OCI-LY1 (cell line): ENCODE results near the gene EDC3.
"Not testable (repeated sequence)": the region's sequence is repeated elsewhere in the genome, so short reads cannot be mapped to it uniquely, and the experiment has no call there.

Source experiments
- H2AFZ ChIP-seq: fragments of 200-600 bp; sonication (generic), shearing (Covaris generic); 2 replicates; pipeline ENCODE4 v1.6.0; 2014; ENCODE audit warnings: antibody characterized with exemption, mild to moderate bottlenecking, low read length
- H3F3A ChIP-seq: fragments of 200-600 bp; sonication (generic), shearing (Covaris generic); 2 replicates; pipeline ENCODE4 v1.6.0; 2014; ENCODE audit warnings: mild to moderate bottlenecking, antibody characterized with exemption, low read length, moderate library complexity; ENCODE audit not compliant: insufficient read depth
- H3K27ac ChIP-seq: fragments of 200-600 bp; sonication (generic); 2 replicates; pipeline ENCODE4 v1.5.1; 2014; ENCODE audit warnings: low read length, mixed run types, mild to moderate bottlenecking, low read depth; ENCODE audit not compliant: poor library complexity, severe bottlenecking
- H3K27me3 ChIP-seq: fragments of 200-600 bp; sonication (generic); 2 replicates; pipeline ENCODE4 v1.6.0; 2014; ENCODE audit warnings: antibody characterized with exemption, mild to moderate bottlenecking, low read length, moderate library complexity; ENCODE audit not compliant: insufficient read depth
- H3K36me3 ChIP-seq: fragments of 200-600 bp; sonication (generic); 2 replicates; pipeline ENCODE4 v1.6.1; 2014; ENCODE audit warnings: mild to moderate bottlenecking, antibody characterized with exemption, low read length, moderate library complexity, mixed read lengths; ENCODE audit not compliant: insufficient read depth
- H3K4me1 ChIP-seq: fragments of 200-600 bp; sonication (generic); 2 replicates; pipeline ENCODE4 v1.5.1; 2014; ENCODE audit warnings: mild to moderate bottlenecking, low read length, moderate library complexity; ENCODE audit not compliant: insufficient read depth, severe bottlenecking
- H3K4me2 ChIP-seq: fragments of 200-600 bp; sonication (generic), shearing (Covaris generic); 2 replicates; pipeline ENCODE4 v1.6.1; 2014; ENCODE audit warnings: low read length
- H3K4me3 ChIP-seq: fragments of 200-600 bp; sonication (generic); 2 replicates; pipeline ENCODE4 v1.5.1; 2014; ENCODE audit warnings: low read length, low read depth, mild to moderate bottlenecking, mixed read lengths; ENCODE audit not compliant: poor library complexity, severe bottlenecking
- H3K79me2 ChIP-seq: fragments of 200-600 bp; shearing (Covaris generic); 2 replicates; pipeline ENCODE4 v1.6.1; 2016; ENCODE audit warnings: mixed run types, low read length, mixed read lengths; ENCODE audit not compliant: insufficient read depth
- H3K9ac ChIP-seq: fragments of 200-600 bp; sonication (generic), shearing (Covaris generic); 2 replicates; pipeline ENCODE4 v1.6.1; 2014; ENCODE audit warnings: mild to moderate bottlenecking, low read length, mixed read lengths
- H3K9me2 ChIP-seq: fragments of 200-600 bp; sonication (generic), shearing (Covaris generic); 2 replicates; pipeline ENCODE4 v1.6.1; 2014; ENCODE audit warnings: low read depth, mild to moderate bottlenecking, low read length, mixed read lengths
- H3K9me3 ChIP-seq: fragments of 200-600 bp; shearing (Covaris generic); 2 replicates; pipeline ENCODE4 v1.6.1; 2014; ENCODE audit warnings: low read length, mixed read lengths
- H4K20me1 ChIP-seq: fragments of 200-600 bp; sonication (generic), shearing (Covaris generic); 2 replicates; pipeline ENCODE4 v1.6.0; 2016; ENCODE audit warnings: mild to moderate bottlenecking, low read length; ENCODE audit not compliant: insufficient read depth
- CTCF ChIP-seq: fragments of 200-600 bp; sonication (generic), shearing (Covaris generic); IDR thresholded peaks from 2 replicates; pipeline ENCODE4 v1.5.1; 2017; ENCODE audit warnings: mild to moderate bottlenecking, antibody characterized with exemption, low read length, moderate library complexity, mixed read lengths
- EZH2 ChIP-seq: fragments of 200-600 bp; sonication (generic), shearing (Covaris generic); IDR thresholded peaks from 2 replicates; pipeline ENCODE4 v1.8.0; 2017; ENCODE audit warnings: borderline replicate concordance, mixed run types, mild to moderate bottlenecking, antibody characterized with exemption, low read length, moderate library complexity, mixed read lengths

EDC3 gene

GRCh38 chr15:74630284-74631086 lies 65.3 kb downstream of the EDC3 start:
- no peak overlapping the region for H3K4me3 ChIP-seq
- H3K79me2 ChIP-seq: no peaks in the 10 kb centered on the region
- peak overlapping the region; percentile 31 for H3K27ac ChIP-seq
- no peaks in the 10 kb centered on the region for H3K9me3 ChIP-seq
- no peak overlapping the region for H2AFZ ChIP-seq
- H4K20me1 ChIP-seq: no peaks in the 10 kb centered on the region
- H3K4me2 ChIP-seq: no peak overlapping the region
- no peak overlapping the region for H3K9ac ChIP-seq
- no peaks in the 10 kb centered on the region for H3K9me2 ChIP-seq
- no peak for TF ChIP-seq EZH2
- TF ChIP-seq CTCF: no peak
- H3K36me3 ChIP-seq: peaks cover 93% of the 10 kb centered on the region
- peaks cover 27% of the 10 kb centered on the region for H3K4me1 ChIP-seq
- no peaks in the 10 kb centered on the region for H3F3A ChIP-seq
- H3K27me3 ChIP-seq: no peaks in the 10 kb centered on the region

- H4K20me1 ChIP-seq, H3K4me3 ChIP-seq, H3K79me2 ChIP-seq, H3K9me3 ChIP-seq, H3K9me2 ChIP-seq, H3K27me3 ChIP-seq, H2AFZ ChIP-seq, H3F3A ChIP-seq, H3K27ac ChIP-seq, H3K4me2 ChIP-seq, H3K9ac ChIP-seq: not testable (repeated sequence)
- peaks cover 95% of the 10 kb centered on the region for H3K36me3 ChIP-seq
- H3K4me1 ChIP-seq: peaks cover 30% of the 10 kb centered on the region
These were observed 66.1 kb downstream of the EDC3 start for GRCh38 chr15:74629696-74630095.

GRCh38 chr15:74628949-74629348 lies 66.9 kb downstream of the EDC3 start:
- no peaks in the 10 kb centered on the region for H3K27me3 ChIP-seq
- H3K4me2 ChIP-seq: no peak overlapping the region
- no peak overlapping the region for H3K4me3 ChIP-seq
- no peak overlapping the region for H3K27ac ChIP-seq
- H2AFZ ChIP-seq: no peak overlapping the region
- H4K20me1 ChIP-seq: no peaks in the 10 kb centered on the region
- H3F3A ChIP-seq: no peaks in the 10 kb centered on the region
- no peaks in the 10 kb centered on the region for H3K9me3 ChIP-seq
- TF ChIP-seq CTCF: no peak
- no peak for TF ChIP-seq EZH2
- H3K9ac ChIP-seq: no peak overlapping the region
- H3K4me1 ChIP-seq: peaks cover 30% of the 10 kb centered on the region
- H3K9me2 ChIP-seq: no peaks in the 10 kb centered on the region
- no peaks in the 10 kb centered on the region for H3K79me2 ChIP-seq
- peaks cover 95% of the 10 kb centered on the region for H3K36me3 ChIP-seq

GRCh38 chr15:74628199-74628598 lies 67.6 kb downstream of the EDC3 start:
- peak overlapping the region; percentile 7; the same call in 1 of the 2 replicates for H3K9ac ChIP-seq
- H3K9me3 ChIP-seq: no peaks in the 10 kb centered on the region
- peaks cover 30% of the 10 kb centered on the region for H3K4me1 ChIP-seq
- H3K27me3 ChIP-seq: no peaks in the 10 kb centered on the region
- H2AFZ ChIP-seq: no peak overlapping the region
- H4K20me1 ChIP-seq: no peaks in the 10 kb centered on the region
- peaks cover 95% of the 10 kb centered on the region for H3K36me3 ChIP-seq
- H3K27ac ChIP-seq: peak overlapping the region; percentile 91
- no peaks in the 10 kb centered on the region for H3F3A ChIP-seq
- no peak overlapping the region for H3K4me2 ChIP-seq
- H3K79me2 ChIP-seq: no peaks in the 10 kb centered on the region
- TF ChIP-seq CTCF: no peak
- TF ChIP-seq EZH2: no peak
- H3K9me2 ChIP-seq: no peaks in the 10 kb centered on the region
- no peak overlapping the region for H3K4me3 ChIP-seq
